ENCODE results near the gene GIMD1. TPM values are rescaled to one million over a fixed set of nuclear protein-coding genes. Genes with fewer than 3 reads are reported as not detected.

The GIMD1 gene
- total RNA-seq, 1 experiment from 2014 or later, result not detected

- H2AFZ ChIP-seq (ENCODE audit: low read length), result no peak overlapping the region
- peaks cover 6 to 7% (median 7%) of the 10 kb centered on the region in 3 experiments; a peak in 6 of 7 replicates for H3K36me3 Mint-ChIP-seq (ENCODE audit: insufficient read depth in 1 of 3, low read depth in 3 of 3)
- no CpG with 5 or more reads among the region's 13 CpGs for WGBS (ENCODE audit: extremely low coverage, insufficient read length, low lambda C conversion rate)
Measured at GRCh38 chr4:106315476-106315967, 53.1 kb downstream of the GIMD1 start.

More at GRCh38 chr4:106315476-106315967, 53.1 kb downstream of the GIMD1 start:
- no peak overlapping the region for H2AK5ac ChIP-seq (ENCODE audit: insufficient read length, low read length)
- H3T11ph ChIP-seq (ENCODE audit: low read length), result no peak overlapping the region
- peaks cover 5% of the 10 kb centered on the region for H3K23me2 ChIP-seq (ENCODE audit: insufficient read length, low read depth, low read length, poor library complexity, severe bottlenecking)
- H3K4me2 ChIP-seq (ENCODE audit: insufficient read depth, insufficient read length, low read length), result peak overlapping the region; percentile 93
- DNase-seq, result no peak
- no peak overlapping the region for H3K4me3 Mint-ChIP-seq
- no peak overlapping the region for H4K91ac ChIP-seq (ENCODE audit: insufficient read length, low read depth, low read length)
- H3K79me1 ChIP-seq (ENCODE audit: insufficient read depth, low read depth, low read length, poor library complexity, severe bottlenecking), result peaks cover 3% of the 10 kb centered on the region
- H3K4me1 Mint-ChIP-seq, result peaks cover 4 to 8% of the 10 kb centered on the region in 2 experiments
- no peaks in the 10 kb centered on the region for H3K27me3 ChIP-seq (ENCODE audit: insufficient read depth, low read length)
- H3K4me1 ChIP-seq (ENCODE audit: insufficient read depth, low read length), result no peaks in the 10 kb centered on the region
- peak overlapping the region; percentile 15 for H2BK12ac ChIP-seq (ENCODE audit: insufficient read length, low read depth, low read length)
- H4K20me1 ChIP-seq (ENCODE audit: control insufficient read depth, insufficient read depth, insufficient read length), result no peaks in the 10 kb centered on the region
- H4K5ac ChIP-seq (ENCODE audit: insufficient read length, low read depth, low read length), result peak overlapping the region; percentile 97
- peaks cover 6% of the 10 kb centered on the region in 2 experiments; a peak in 4 of 5 replicates for H3K9me3 Mint-ChIP-seq
- peak overlapping the region; percentile 98 for H3K14ac ChIP-seq (ENCODE audit: insufficient read depth, low read length)
- peak overlapping the region; percentile 55 for H3K18ac ChIP-seq (ENCODE audit: insufficient read length, low read depth, low read length)
- H2BK5ac ChIP-seq (ENCODE audit: insufficient read length, low read length), result peak overlapping the region; percentile 73
- no peak overlapping the region for H2BK120ac ChIP-seq (ENCODE audit: low read depth, low read length, poor library complexity, severe bottlenecking)
- H3K79me2 ChIP-seq (ENCODE audit: insufficient read depth, low read length), result peaks cover 13% of the 10 kb centered on the region; the same call in 1 of the 2 replicates
- peak overlapping the region; percentile 98 for H3K9ac ChIP-seq (ENCODE audit: extremely low read depth, insufficient read length, low read length)
- H3K4ac ChIP-seq (ENCODE audit: low read depth, low read length), result no peak overlapping the region; the same call in 1 of the 2 replicates
- H3K27ac ChIP-seq (ENCODE audit: insufficient read length, low read depth, low read length), result peak overlapping the region; percentile 63
- H3K23ac ChIP-seq (ENCODE audit: insufficient read length, low read depth, low read length), result no peak overlapping the region
- peak overlapping the region; percentile 52 for H4K8ac ChIP-seq (replicated peaks; ENCODE audit: insufficient read length, low read depth, low read length)
- H3K9me3 ChIP-seq (ENCODE audit: control insufficient read depth, low read depth, low read length), result no peaks in the 10 kb centered on the region
- peak overlapping the region; percentile 5 for H3K56ac ChIP-seq (ENCODE audit: insufficient read length, low read depth, low read length)
- H3K27me3 Mint-ChIP-seq (ENCODE audit: low read depth), result no peaks in the 10 kb centered on the region
- H2BK15ac ChIP-seq (ENCODE audit: low read depth, low read length), result no peak overlapping the region
- H2BK20ac ChIP-seq (ENCODE audit: low read depth, low read length, poor library complexity, severe bottlenecking), result no peak overlapping the region
- TF ChIP-seq CTCF (conservative IDR thresholded peaks at IDR 0.05), result no peak
- H3K27ac Mint-ChIP-seq, result no peak overlapping the region
